Pancreas (tissue), 10 donors: Measurements from ENCODE around the gene FGD4. TPM values are rescaled to one million over a fixed set of nuclear protein-coding genes. Genes with fewer than 3 reads are reported as not detected.

Experiments used
- ATAC-seq, 4 donors: fragments of 200-7000 bp; cut with Tn5 transposase; one replicate each; pipeline versions ENCODE4 v1.8.0 to v1.9.1; 2020; ENCODE audit warnings: mild to moderate bottlenecking in 4 of 4, moderate library complexity in 4 of 4
- DNase-seq, 6 donors: peaks; one replicate each; pipeline ENCODE4 v3.0.0-alpha.2; 2020
- FAIRE-seq: peaks from 2 replicates; lab custom pipeline; 2012; peaks lifted over from hg19 to GRCh38; lab: Jason Lieb, UNC
- H3K27ac ChIP-seq, 4 donors: fragments of 200-600 bp; sonication (generic); 1 replicate in 3 of 4; 2 replicates in 1 of 4; pipeline versions ENCODE4 v1.5.0 to v1.8.0; 2020
- H3K27me3 ChIP-seq, 4 donors: fragments of 200-600 bp; one replicate each; pipeline ENCODE4 v1.8.0; 2021
- H3K36me3 ChIP-seq, 3 donors: fragments of 200-600 bp; sonication (generic) in 1 of 3; one replicate each; pipeline versions ENCODE4 v1.5.0 to v1.8.0; 2020 to 2021
- H3K4me1 ChIP-seq, 3 donors: fragments of 200-600 bp; one replicate each; pipeline ENCODE4 v1.8.0; 2021
- H3K4me3 ChIP-seq, 4 donors: fragments of 200-600 bp; sonication (generic) in 2 of 4; one replicate each; pipeline versions ENCODE4 v1.5.0 to v1.8.0; 2020 to 2021
- H3K9me3 ChIP-seq, 4 donors: fragments of 200-600 bp; one replicate each; pipeline ENCODE4 v1.8.0; 2021
- WGBS, 2 donors: extraction: QIAGEN DNeasy Blood & Tissue Kit; methylation state at CpG; one replicate each; pipeline ENCODE4 v1.1.7; 2013; 5-methylcytosine and 5-hydroxymethylcytosine counted together
- intact Hi-C, 3 donors: fragments of 100-400 bp; cut with DNase I; formaldehyde crosslinking; loops; one replicate each; pipeline versions ENCODE4 v1.11.1 to v1.14.2; 2022
- polyA plus RNA-seq, 2 donors: library from polyadenylated mRNA; stranded (reverse); fragments of 200-250 nt; gene quantifications; one replicate each; pipeline ENCODE4 v1.2.3, GENCODE V29; 2013
- total RNA-seq, 6 donors: library from RNA; stranded (reverse); fragmentation: NEBNext Ultra II Directional in 4 of 6; extraction: Animal tissue kit (Norgen Biotek cat#: 25700) in 4 of 6; gene quantifications; one replicate each; pipeline versions ENCODE4 v1.2.1 to v1.2.4, GENCODE V29; 2021 to 2023
- TF ChIP-seq, protein P1 (sequence below), 4 donors: fragments of 200-600 bp; sonication (generic) in 3 of 4; IDR thresholded peaks; one replicate each; pipeline versions ENCODE4 v1.5.0 to v1.8.0; 2021; ENCODE audit warnings: antibody characterized with exemption in 4 of 4
- donor health status: healthy with polysubstance abuse.
- donor health status: DM: no; HTN: no; CAD: no; lungs with moderate emphysema.
- donor health status: DM: no; HTN: no; CAD: no.
- donor health status: control.
- donor health status: control.
- donor health status: Bipolar disorder and iron deficiency.
- donor health status: DM: yes; HTN: yes; CAD: no.
- donor health status: DM: no; HTN: no; CAD: no.
- donor health status: DM: no; HTN: no; CAD: no.
- donor health status: DM: yes; HTN: yes; CAD: no.

FGD4 gene
- total and polyA plus RNA-seq, 8 donors, result 3.6 to 26.5 (median 14.5) TPM

- DNase-seq (no peak), FAIRE-seq (no peak), ATAC-seq (no peak)
- no peaks in the 10 kb centered on the region for H3K9me3 ChIP-seq
- WGBS, 2 donors, result 13 to 16% methylated on average over 2 of the region's 2 CpGs
- TF ChIP-seq, protein P1, sequence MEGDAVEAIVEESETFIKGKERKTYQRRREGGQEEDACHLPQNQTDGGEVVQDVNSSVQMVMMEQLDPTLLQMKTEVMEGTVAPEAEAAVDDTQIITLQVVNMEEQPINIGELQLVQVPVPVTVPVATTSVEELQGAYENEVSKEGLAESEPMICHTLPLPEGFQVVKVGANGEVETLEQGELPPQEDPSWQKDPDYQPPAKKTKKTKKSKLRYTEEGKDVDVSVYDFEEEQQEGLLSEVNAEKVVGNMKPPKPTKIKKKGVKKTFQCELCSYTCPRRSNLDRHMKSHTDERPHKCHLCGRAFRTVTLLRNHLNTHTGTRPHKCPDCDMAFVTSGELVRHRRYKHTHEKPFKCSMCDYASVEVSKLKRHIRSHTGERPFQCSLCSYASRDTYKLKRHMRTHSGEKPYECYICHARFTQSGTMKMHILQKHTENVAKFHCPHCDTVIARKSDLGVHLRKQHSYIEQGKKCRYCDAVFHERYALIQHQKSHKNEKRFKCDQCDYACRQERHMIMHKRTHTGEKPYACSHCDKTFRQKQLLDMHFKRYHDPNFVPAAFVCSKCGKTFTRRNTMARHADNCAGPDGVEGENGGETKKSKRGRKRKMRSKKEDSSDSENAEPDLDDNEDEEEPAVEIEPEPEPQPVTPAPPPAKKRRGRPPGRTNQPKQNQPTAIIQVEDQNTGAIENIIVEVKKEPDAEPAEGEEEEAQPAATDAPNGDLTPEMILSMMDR (IDR thresholded peaks at IDR 0.05), result no peak
- H3K4me1 ChIP-seq, result peaks cover 7 to 15% (median 9%) of the 10 kb centered on the region in 3 donors
- no peaks in the 10 kb centered on the region for H3K27me3 ChIP-seq
- no peak overlapping the region for H3K4me3 ChIP-seq
- H3K27ac ChIP-seq, result no peak overlapping the region
- H3K36me3 ChIP-seq, result no peaks in the 10 kb centered on the region
- intact Hi-C loops, result no loop called here
Observed at GRCh38 chr12:32488132-32488531, 88.8 kb downstream of the FGD4 start.

DNA sequence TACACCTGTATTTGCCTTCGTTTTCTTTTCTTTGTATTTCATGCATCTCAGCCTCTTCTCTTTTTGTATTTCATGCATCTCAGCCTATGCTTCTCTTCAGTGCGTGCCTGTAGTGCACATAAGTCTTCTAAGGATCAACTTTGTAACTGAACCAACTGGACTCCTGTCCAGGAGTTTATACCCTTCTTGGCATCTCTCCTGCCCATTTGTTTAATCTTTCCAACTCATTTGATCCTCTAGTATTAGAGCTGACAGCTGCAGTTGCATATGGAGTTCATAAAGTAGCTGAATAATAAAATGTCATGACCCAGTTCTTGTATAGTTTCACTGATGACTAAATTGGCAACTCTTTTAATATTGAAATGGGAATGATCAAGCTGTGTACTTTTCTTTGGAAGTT, 89.7 kb downstream of the FGD4 start:
- DNase-seq, result no peak
- no peak for FAIRE-seq
- Histone ChIP-seq H3K27me3 (no peaks in the 10 kb centered on the region), H3K9me3 (no peaks in the 10 kb centered on the region), H3K27ac (no peak overlapping the region), H3K36me3 (no peaks in the 10 kb centered on the region), H3K4me1 (peaks cover 5 to 15% (median 9%) of the 10 kb centered on the region in 3 donors), H3K4me3 (no peak overlapping the region)
- ATAC-seq, result no peak
- WGBS, 2 donors, result 83 to 86% methylated on average over 2 of the region's 2 CpGs
- intact Hi-C loops, result no loop called here
- TF ChIP-seq, protein P1 (IDR thresholded peaks at IDR 0.05), result no peak

DNA sequence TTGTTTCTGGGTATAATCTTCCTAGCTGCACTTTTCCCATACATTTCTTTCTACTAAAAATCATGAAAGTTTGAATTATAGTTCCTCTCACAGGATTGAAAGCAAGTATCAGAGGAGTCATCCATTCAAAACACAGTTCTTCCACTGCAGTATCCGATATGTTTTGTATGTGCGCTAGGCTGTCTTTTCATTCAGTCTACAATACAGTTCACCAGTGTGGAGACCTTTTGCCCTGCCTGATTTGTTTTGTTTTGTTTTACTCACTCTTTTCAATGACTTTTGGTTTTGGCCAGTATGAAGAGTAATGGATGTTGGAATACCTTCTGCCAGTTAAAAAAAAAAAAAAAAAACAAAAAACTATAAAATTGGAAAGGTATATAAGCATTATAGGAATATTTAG, 91.4 kb downstream of the FGD4 start:
- Histone ChIP-seq H3K36me3 (no peaks in the 10 kb centered on the region), H3K4me1 (peaks cover 5 to 14% (median 8%) of the 10 kb centered on the region in 3 donors), H3K27ac (no peak overlapping the region), H3K9me3 (no peaks in the 10 kb centered on the region), H3K27me3 (no peaks in the 10 kb centered on the region), H3K4me3 (no peak overlapping the region)
- FAIRE-seq (no peak), DNase-seq (no peak), ATAC-seq (no peak)
- WGBS, 2 donors, result 94 to 95% methylated on average over 2 of the region's 2 CpGs
- TF ChIP-seq, protein P1 (IDR thresholded peaks at IDR 0.05), result no peak
- intact Hi-C loops, result no loop called here

- H3K36me3 ChIP-seq, result no peaks in the 10 kb centered on the region
- WGBS, 2 donors, result 56 to 59% methylated on average over 4 of the region's 4 CpGs
- H3K4me3 ChIP-seq, result no peak overlapping the region
- TF ChIP-seq, protein P1 (IDR thresholded peaks at IDR 0.05), result no peak
- intact Hi-C loops, result no loop called here
- FAIRE-seq (no peak), DNase-seq (no peak), ATAC-seq (peak in 3 of 4 donors; percentile 39 to 66 (median 63))
- H3K9me3 ChIP-seq, result no peaks in the 10 kb centered on the region
- no peaks in the 10 kb centered on the region for H3K27me3 ChIP-seq
- peaks cover under 1 to 6% (median under 1%) of the 10 kb centered on the region in 3 donors for H3K4me1 ChIP-seq
- H3K27ac ChIP-seq, result no peak overlapping the region
Observed at GRCh38 chr12:32493282-32493681, 93.9 kb downstream of the FGD4 start.

- Histone ChIP-seq H3K27ac (no peak overlapping the region), H3K36me3 (no peaks in the 10 kb centered on the region), H3K4me1 (peaks cover 0 to 9% (median 0%) of the 10 kb centered on the region in 3 donors), H3K27me3 (no peaks in the 10 kb centered on the region), H3K4me3 (no peak overlapping the region), H3K9me3 (no peaks in the 10 kb centered on the region)
- FAIRE-seq (no peak), ATAC-seq (no peak), DNase-seq (no peak)
- TF ChIP-seq, protein P1 (IDR thresholded peaks at IDR 0.05), result no peak
- intact Hi-C loops, result no loop called here
Observed at GRCh38 chr12:32494656-32495055, 95.3 kb downstream of the FGD4 start.
